GM19043 (cell line): ENCODE measurements around the gene BMPER.

Experiments
- ATAC-seq: cut with Tn5 transposase; IDR thresholded peaks from one replicate; pipeline ENCODE4 v1.9.1; 2021; ENCODE audit warnings: low read depth; ENCODE audit not compliant: unreplicated experiment

The BMPER gene

DNA sequence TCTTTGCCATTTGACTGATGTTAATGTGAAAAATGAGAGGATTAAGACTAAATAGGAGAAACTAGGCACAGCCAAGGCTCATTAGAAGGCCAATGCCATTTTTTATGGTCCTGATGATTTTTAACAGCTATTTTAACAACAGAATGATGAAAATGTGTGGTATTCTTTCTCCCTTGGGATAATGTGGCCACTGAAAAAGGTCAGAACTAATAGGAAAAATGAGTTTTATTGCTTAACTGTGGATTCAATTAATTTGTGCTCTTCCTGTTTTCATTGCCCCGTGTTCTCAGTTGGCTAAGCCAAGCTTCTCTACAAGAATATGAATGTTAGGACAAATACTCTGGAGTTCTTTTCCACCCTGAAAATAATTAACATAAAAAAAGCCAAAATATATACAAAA lies 56.6 kb downstream of the BMPER start:
- no peak for ATAC-seq

DNA sequence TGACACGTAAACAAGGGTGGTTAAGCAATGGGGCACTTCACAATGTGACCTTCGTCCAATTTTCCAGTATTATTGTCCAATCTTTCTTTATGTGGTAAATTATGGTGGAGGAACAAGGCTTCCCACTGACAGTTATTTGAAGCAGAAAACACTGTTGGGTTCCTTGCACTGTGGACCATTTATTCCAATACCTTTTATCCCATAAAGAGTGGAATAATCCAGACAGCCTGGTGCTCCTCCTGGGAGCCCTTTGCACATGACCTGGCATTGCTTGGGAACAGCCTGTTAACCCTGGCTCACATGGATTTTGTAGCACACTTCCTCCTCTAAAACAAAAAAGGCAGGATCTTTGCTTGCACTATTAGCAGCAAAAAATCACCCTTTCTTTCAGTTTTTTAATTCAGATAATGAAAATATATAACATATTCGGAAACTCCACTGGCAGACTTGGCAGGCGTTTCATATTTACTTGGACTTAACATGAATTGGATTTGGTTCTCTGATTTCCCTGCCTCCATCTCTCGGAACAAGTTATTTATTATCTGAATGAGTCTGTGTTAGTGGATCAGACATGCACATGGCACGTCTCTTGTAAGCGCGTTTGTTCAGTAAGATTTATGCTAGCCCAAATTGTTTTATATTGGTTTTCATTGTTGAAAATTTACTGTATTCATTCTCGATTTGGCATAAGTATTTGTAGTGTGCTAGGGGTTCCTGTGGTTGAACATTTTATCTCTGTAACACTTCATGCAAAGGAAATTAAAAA lies 59.3 kb downstream of the BMPER start:
- ATAC-seq: no peak

GRCh38 chr7:33965183-33965744 lies 59.9 kb downstream of the BMPER start:
- no peak for ATAC-seq

- ATAC-seq: no peak
Measured at GRCh38 chr7:33968591-33968990, 63.3 kb downstream of the BMPER start.

- no peak for ATAC-seq
Measured at GRCh38 chr7:33970536-33970935, 65.2 kb downstream of the BMPER start.

- no peak for ATAC-seq
Measured at GRCh38 chr7:33971106-33971505, 65.8 kb downstream of the BMPER start.

DNA sequence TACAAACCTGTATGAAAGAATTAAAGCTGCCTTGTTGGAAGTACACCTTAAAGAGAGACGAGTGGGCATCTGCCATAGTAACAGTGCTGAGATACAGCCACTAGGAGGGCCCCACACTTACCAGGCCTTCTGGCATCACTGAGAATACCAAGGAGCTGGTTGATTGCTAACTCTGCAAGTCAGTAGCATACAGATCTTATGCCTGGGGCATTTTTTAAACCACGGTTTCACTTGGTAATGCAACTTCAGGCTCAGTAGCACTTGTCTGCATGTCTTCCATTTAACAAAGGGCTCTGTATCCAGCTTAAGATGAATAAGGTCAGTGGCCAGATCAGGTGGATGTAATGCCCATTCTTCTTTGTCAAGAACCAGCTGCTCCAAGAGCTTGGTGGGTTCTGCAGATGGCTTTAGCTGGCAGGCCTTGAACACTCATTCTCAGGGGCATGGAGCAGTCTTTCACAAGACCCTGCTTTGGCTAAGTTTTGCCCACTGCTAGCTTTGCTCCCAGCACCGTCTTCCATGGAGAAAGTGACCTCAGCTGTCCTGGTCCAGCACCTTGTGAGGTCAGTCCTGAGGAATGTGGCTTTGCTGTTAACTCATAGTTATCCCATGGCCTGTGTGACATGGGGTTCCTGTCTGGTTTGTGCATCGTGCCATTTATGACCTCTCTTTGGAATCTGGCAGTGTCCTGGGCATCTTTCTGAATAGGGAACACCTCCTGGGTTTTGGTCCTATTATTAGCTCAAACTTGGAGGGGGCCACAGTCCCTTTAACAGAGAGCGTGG lies 68.1 kb downstream of the BMPER start:
- no peak for ATAC-seq

DNA sequence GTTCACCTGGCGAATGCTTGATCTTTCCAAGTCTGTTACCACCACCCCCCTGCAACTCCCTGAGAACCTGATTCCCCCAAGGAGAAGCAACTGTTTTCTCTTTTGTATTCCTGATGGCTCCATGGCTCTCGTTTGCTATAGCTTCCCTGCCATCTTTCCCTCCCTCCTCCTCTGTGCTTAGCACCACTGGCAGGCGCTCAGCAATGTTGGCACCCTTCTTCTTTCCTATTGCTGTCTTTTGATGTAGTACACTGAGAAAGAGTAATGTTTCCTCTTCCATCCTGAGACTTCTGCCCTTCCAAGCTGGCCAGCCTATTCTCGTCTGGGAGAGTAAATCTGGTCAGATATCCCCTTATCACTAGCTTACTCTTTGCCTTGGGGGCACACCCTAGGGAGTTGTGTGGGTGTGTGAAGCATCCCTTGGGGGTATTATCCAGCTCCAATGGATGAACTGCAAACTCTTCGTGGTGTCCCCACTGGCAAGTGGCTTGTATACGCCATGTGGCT lies 74.0 kb downstream of the BMPER start:
- ATAC-seq: no peak

DNA sequence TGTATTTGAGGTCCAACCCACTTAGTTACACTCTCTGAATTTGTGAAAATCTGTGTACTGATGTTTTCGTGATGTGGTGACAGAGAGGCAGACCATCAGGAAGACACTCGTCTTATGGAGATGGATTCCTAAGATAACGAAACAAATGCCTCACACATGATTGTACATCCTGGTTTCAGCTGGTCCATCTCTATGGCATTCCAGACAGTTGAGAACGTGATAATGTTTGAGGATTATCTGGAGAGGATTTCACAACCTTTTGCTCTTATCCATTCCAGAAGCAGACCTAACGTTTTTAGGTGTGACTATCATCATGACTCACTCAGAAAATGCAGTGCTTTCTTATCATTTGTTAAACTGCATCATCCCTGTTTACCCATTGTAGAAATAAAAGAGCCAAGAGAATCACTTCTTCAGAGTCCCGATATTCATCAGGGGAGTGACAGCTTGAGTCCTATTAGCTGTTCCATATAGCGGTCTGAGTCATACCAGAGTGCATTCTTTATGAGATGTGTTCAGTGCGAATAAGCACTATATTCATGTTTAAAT lies 74.5 kb downstream of the BMPER start:
- no peak for ATAC-seq

DNA sequence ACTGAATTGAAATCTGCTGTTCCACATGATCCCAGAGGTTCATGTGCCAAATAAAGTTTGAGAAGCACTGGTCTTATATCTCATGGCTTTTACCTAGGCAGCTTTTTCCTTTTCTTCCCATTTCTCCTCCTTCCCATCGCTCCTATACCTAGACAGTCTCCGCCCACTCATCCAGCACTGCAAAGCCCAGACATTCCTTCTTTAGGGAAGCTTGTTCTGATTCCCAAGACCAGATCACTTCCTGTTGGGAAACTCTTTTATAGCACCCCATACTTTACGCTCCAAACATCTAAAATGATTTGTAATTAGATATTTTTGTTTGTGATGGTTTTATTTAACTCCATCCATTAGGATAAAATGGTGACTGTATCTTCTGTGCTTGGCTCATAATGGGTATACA lies 75.9 kb downstream of the BMPER start:
- ATAC-seq: no peak

DNA sequence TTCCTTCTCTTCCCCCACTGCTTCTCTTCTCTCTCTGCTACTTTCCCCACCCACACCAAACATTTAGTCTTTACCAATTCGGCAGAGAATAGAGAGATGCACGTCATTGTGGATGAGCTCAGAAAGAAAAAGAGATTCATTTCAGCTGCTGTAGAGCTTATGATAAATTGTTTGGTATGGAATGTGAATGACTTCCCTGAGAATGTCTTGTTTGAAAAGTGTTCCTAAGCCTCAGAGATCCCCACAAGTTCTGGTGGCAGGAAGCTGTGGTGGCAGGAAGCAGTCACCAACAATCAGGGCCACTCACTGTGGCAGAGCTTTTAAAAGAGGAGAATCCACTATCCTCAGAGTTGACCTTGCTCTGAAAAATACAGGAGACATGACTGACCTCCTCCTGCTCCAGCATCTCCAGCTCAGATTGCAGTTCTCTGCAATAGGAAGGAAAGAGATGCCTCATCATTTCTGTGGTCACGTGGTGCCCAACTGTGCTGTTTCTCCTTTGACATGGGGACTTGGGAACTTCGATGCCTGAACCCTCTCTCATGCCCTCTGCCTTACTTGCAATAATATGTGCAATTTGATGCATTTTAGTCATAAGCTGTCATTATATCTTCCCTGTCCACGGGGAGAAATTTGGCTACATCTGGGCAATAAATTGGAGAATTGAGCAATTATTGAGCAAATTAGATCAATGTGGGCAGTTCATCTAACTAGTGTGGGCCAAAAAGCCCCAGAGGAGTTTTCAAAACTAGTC lies 76.5 kb downstream of the BMPER start:
- no peak for ATAC-seq

DNA sequence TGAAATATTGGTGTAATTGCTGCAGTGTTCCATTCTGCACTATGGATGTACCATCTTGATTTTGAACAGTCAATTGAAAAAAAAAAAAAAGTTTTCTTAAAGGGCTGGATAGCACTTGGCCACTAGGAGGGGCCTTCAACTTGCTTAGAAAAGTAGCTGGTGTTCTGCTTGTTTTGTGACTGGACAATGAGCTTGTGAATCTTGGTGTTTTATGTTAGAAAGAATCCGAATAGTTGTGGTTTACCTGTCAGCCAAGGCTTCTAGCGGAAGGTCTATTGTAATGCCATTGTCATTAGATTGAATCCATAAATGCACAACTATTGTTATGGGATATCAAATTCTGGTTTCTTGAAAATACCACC lies 77.1 kb downstream of the BMPER start:
- no peak for ATAC-seq

DNA sequence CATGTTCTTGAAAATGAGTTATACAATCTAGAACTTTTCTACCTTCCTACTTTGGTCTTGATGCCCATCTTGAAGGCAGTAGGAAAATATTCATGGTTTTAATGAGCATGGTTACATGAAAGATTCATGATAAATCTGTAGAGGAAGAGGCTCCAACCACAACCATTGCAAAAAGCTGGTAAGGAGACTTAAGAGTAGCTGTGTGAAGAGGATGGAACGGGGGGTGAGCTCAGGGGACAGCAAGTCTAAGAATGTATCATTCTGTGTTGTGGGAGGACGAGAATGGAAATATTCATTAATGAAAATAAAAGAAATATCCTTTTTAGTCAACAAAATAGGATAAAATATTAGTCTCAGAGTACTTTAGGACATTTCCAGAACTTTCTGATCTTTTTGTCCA lies 81.1 kb downstream of the BMPER start:
- ATAC-seq: no peak

DNA sequence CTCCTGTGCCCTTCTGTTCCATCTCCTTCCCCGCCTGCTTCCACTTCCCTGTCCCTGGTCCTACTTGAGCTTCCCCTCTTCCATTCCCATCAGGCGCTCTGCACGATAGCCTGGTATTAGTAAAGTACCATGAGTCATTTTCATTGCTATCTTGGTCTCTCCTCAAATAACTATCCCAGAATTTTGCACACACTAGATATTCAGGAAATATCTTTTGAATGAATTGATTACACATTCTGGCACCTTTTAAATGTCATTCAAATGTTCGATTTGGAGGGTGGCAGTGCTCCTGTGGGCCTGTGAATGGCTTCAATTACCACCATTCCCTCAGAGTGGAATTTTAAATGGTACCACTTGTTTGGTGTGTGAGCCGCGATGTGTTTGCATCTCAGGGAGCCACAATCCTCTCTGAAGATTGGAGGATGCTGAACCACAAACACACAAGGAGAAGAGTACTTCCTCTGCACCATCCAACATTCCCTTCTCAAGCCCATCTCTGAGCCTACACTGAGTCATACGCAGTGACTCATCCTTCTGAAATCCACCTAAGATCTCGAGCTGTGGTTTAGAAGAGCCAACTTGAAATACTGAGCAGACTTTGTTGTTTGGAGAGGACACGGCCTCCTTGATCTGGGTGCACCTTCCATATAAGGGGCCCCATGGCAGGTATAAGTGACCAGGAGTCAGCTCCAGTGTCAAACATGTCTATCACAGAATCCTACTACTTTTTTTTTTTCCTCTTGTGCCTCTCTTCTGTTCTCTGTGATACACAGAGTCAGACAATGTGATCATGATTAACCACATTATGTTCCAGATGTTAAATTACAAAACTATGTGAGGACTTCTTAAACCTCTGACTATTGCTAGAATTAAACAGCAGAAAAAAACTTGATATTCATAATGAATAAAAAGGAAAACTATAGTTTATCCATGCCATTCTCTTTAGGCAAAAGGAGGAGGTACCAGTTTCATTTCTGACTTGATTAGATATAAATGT lies 81.9 kb downstream of the BMPER start:
- ATAC-seq: no peak

DNA sequence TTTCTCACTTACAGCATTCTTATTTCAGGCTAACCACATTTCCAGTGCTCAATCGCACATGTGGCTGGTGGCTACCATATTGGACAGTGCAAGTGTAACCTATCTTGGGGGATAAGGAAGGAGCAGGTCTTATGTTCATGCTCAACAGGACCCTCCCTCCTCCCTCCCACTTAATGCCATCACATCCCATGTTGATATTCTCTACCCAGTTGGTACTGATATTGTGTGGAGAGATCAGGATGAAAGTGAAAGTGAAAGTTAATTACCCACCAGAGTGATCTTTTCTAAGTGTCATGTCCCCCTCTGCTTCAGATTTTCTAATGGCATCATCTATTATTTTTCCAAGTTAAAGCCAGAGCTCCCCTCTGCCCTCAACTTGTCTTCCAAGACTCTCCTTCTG lies 91.6 kb downstream of the BMPER start:
- no peak for ATAC-seq

DNA sequence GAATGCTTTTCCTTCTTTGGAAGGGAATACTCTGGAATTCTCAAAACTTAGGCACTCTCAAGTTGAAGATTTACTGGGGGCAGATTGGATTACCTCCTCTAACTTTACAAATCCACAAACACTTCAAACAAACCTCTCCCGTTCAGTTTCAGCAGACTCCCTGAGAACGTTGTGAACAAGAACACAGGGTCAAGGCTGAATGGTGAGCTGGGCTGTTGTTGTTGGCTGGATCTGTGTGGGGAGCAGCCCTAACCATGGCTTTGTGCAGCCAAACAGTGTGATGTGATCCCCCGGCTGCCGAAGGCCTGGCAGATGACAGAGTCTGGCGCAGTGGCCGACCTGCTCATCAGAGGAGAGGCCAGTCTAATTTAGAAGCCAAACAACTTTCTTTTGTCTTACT lies 93.1 kb downstream of the BMPER start:
- no peak for ATAC-seq

DNA sequence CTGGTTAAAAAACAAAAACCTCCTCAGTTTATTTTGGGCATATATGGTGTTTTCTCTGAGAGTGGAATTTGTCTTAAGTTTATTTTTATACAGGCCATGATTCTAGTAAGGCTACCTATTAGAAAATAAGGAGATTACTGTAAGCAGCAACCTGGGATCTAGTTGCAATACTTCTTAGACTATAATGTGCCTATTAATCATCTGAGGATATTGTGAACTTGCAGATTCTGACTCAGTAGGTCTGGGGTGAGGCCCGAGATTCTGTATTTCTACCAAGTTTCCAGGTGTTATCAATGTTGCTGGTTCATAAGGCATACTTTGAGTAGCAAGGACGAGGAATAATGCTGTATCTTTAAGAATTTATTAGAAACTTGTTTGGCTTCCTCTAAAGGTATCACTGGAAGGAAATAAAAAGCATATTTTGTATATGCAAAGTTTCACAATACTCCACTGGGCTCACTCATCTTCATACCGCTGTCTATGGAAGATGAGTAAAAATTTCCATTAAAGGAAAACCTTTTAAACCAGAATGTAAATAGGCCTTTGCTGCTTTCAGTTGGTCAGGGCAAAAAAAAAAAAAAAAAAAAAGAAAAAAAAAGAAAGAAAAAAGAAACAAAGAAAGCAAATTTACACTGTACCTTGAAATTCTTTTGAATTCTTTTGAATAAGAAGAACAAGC lies 105.8 kb downstream of the BMPER start:
- no peak for ATAC-seq

DNA sequence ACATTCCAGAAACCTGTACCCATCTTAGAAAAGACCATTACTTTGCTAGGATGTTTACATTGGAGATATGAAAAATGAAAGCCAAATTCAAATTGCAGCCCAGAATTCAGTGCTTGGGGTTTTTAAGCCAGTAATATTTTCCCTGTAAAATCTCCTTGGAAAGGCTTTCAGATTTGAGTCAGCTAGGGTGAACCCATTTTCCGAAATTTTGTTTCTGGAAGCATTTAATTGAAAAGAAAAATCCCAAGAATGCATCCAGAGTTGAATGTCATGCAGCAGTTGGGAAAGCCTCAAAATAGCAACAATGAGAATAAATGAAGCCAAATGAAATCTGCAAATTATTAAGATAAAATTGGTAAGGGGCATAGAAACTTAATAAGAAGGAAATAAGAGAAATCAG lies 106.4 kb downstream of the BMPER start:
- no peak for ATAC-seq

DNA sequence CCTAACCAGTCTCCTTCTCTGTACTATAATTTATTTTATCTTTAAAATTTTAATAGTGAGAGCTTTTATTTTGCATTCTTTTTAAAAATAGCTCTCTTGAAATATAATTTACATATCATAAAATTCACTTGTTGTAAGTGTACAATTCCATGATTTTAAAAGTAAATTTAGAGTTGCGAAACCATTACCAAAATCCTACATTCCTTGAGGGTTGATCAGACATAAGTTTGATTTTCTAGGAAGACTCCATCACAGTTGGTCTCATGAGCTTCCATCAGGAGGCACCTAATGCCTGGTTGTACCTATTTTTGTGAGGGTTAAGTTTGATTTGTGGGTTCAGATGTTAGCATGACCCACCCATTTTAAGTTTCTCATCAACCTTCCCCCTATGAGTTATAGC lies 108.1 kb downstream of the BMPER start:
- ATAC-seq: no peak
